ENCODE results near the gene EPHA6.

Gene EPHA6

GRCh38 chr3:97138914-97139541, 324.6 kb downstream of the EPHA6 start:
- TF ChIP-seq CTCF (IDR thresholded peaks at IDR 0.05) = no peak
- DNase-seq (ENCODE audit: low spot score) = no peak
- Histone ChIP-seq H3K4me3 (no peak overlapping the region), H3K27ac (no peak overlapping the region)

GRCh38 chr3:97148931-97149330, 334.5 kb downstream of the EPHA6 start:
- TF ChIP-seq CTCF (IDR thresholded peaks at IDR 0.05) = no peak
- DNase-seq (ENCODE audit: low spot score) = no peak
- H3K27ac ChIP-seq = no peak overlapping the region
- H3K4me3 ChIP-seq = no peak overlapping the region

GRCh38 chr3:97161169-97161568, 346.8 kb downstream of the EPHA6 start:
- no peak for TF ChIP-seq CTCF (IDR thresholded peaks at IDR 0.05)
- no peak overlapping the region for H3K4me3 ChIP-seq
- no peak overlapping the region for H3K27ac ChIP-seq
- DNase-seq (ENCODE audit: low spot score) = no peak

- no peak for TF ChIP-seq CTCF (IDR thresholded peaks at IDR 0.05)
- Histone ChIP-seq H3K4me3 (no peak overlapping the region), H3K27ac (no peak overlapping the region)
- no peak for DNase-seq (ENCODE audit: low spot score)
Measured at GRCh38 chr3:97177242-97177641, 362.8 kb downstream of the EPHA6 start.

GRCh38 chr3:97181704-97182103, 367.3 kb downstream of the EPHA6 start:
- Histone ChIP-seq H3K27ac (no peak overlapping the region), H3K4me3 (no peak overlapping the region)
- no peak for DNase-seq (ENCODE audit: low spot score)
- no peak for TF ChIP-seq CTCF (IDR thresholded peaks at IDR 0.05)

- no peak for TF ChIP-seq CTCF (IDR thresholded peaks at IDR 0.05)
- no peak overlapping the region for H3K27ac ChIP-seq
- no peak for DNase-seq (ENCODE audit: low spot score)
- no peak overlapping the region for H3K4me3 ChIP-seq
Measured at GRCh38 chr3:97187771-97188170, 373.4 kb downstream of the EPHA6 start.

- no peak for DNase-seq (ENCODE audit: low spot score)
- no peak overlapping the region for H3K27ac ChIP-seq
- TF ChIP-seq CTCF (IDR thresholded peaks at IDR 0.05) = no peak
- no peak overlapping the region for H3K4me3 ChIP-seq
Measured at GRCh38 chr3:97189835-97190234, 375.4 kb downstream of the EPHA6 start.

All from coronary artery (tissue), 2 donors.